GM21390 (cell line): Measurements from ENCODE around the gene AQP3.
"Not testable (repeated sequence)": the region's sequence is repeated elsewhere in the genome, so short reads cannot be mapped to it uniquely, and the experiment has no call there.

ENCODE experiments used
- ATAC-seq: cut with Tn5 transposase; IDR thresholded peaks from one replicate; pipeline ENCODE4 v1.9.1; 2021; ENCODE audit not compliant: unreplicated experiment

The AQP3 gene

GRCh38 chr9:33446946-33447798 is at the start of gene AQP3:
Gene AQP3, minus strand, starts transcription at chr9:33447593. Its CDS starts 63 bp downstream, at chr9:33447530.
- no peak for ATAC-seq

GRCh38 chr9:33493819-33494218 is 46.4 kb upstream of the AQP3 start:
- ATAC-seq, result not testable (repeated sequence)

GRCh38 chr9:33489066-33489465 is 41.7 kb upstream of the AQP3 start:
- ATAC-seq, result no peak

GRCh38 chr9:33485312-33485711 is 37.9 kb upstream of the AQP3 start:
- ATAC-seq, result not testable (repeated sequence)

GRCh38 chr9:33480976-33481375 is 33.6 kb upstream of the AQP3 start:
- ATAC-seq, result no peak

GRCh38 chr9:33480106-33480505 is 32.7 kb upstream of the AQP3 start:
- ATAC-seq, result no peak

- no peak for ATAC-seq
These were observed 29.1 kb upstream of the AQP3 start for GRCh38 chr9:33476503-33476902.

- no peak for ATAC-seq
These were observed 28.0 kb upstream of the AQP3 start for GRCh38 chr9:33475357-33475756.

- peak; percentile 99 for ATAC-seq
These were observed 26.4 kb upstream of the AQP3 start, which contains the start of gene NOL6 for GRCh38 chr9:33473643-33474352. Gene NOL6, minus strand, starts transcription at chr9:33473924. Its CDS starts 82 bp downstream, at chr9:33473842.

- ATAC-seq, result no peak
These were observed 25.7 kb upstream of the AQP3 start for GRCh38 chr9:33472881-33473615.

GRCh38 chr9:33472171-33472880 is 24.9 kb upstream of the AQP3 start:
- ATAC-seq, result no peak

- no peak for ATAC-seq
These were observed 24.0 kb upstream of the AQP3 start for GRCh38 chr9:33471361-33471760.

GRCh38 chr9:33469891-33470290 is 22.5 kb upstream of the AQP3 start:
- ATAC-seq, result no peak

GRCh38 chr9:33468797-33469621 is 21.6 kb upstream of the AQP3 start:
- ATAC-seq, result no peak

- ATAC-seq, result no peak
These were observed 20.9 kb upstream of the AQP3 start for GRCh38 chr9:33468215-33468730.

GRCh38 chr9:33467526-33467925 is 20.1 kb upstream of the AQP3 start:
- no peak for ATAC-seq

GRCh38 chr9:33466565-33467495 is 19.4 kb upstream of the AQP3 start:
- ATAC-seq, result no peak
